ENCODE measurements around the gene MRPL52.
"Not testable (repeated sequence)": the region's sequence is repeated elsewhere in the genome, so short reads cannot be mapped to it uniquely, and the experiment has no call there.

MRPL52 gene

GRCh38 chr14:22860377-22860776 is 30.7 kb downstream of the MRPL52 start:
- not testable (repeated sequence) for DNase-seq

- DNase-seq, result no peak
These were observed 32.0 kb downstream of the MRPL52 start for GRCh38 chr14:22861651-22862050.

GRCh38 chr14:22864979-22865378 is 35.3 kb downstream of the MRPL52 start:
- no peak for DNase-seq

DNA sequence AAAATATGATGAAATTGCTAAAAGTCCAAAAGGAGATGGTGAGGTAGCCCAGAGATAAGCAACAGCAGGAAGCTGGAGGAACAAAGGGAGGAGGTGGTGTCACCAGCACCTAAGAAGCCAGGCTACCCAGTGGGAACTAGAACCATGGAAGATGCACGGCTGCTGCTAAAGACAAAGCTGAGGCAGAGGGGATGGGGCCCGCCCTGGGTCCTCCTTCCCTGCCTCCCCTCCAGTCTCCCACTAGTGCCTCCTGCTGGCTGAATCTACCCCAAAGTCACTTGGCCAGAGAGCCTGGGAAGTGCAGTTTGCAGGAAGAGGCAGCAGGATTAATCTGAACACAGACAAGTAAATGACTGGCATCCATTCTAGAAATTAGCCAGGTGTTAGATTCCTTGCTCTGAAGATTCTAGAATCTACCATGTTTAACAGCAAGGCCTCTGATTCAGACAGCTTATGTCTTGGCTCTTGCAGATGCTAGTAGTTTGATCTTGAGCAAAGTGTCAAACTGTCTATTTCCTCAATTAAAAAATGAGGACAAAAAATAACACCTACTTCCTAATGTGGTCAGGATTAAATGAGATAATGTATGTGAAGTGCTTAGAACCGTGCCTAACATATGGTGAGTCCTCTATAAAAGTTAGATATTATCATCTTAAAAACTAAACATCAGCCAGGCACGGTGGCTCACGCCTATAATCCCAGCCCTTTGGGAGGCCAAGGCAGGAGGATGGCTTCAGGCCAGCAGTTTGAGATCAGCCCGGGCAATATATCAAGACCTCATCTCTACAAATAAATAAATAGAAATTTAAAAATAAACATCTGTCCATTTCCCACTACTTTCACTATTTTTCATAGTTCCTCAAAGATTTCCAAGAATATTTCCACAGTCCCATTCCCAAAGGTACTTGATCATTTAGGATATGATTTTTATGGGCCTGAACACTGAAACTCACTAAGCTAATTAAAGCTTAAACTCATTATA is 36.0 kb downstream of the MRPL52 start:
- DNase-seq, result no peak

- DNase-seq, result no peak
These were observed 37.2 kb downstream of the MRPL52 start for GRCh38 chr14:22866874-22867273.

- peak; percentile 13 for DNase-seq
These were observed 41.1 kb downstream of the MRPL52 start for GRCh38 chr14:22870811-22871223.

DNA sequence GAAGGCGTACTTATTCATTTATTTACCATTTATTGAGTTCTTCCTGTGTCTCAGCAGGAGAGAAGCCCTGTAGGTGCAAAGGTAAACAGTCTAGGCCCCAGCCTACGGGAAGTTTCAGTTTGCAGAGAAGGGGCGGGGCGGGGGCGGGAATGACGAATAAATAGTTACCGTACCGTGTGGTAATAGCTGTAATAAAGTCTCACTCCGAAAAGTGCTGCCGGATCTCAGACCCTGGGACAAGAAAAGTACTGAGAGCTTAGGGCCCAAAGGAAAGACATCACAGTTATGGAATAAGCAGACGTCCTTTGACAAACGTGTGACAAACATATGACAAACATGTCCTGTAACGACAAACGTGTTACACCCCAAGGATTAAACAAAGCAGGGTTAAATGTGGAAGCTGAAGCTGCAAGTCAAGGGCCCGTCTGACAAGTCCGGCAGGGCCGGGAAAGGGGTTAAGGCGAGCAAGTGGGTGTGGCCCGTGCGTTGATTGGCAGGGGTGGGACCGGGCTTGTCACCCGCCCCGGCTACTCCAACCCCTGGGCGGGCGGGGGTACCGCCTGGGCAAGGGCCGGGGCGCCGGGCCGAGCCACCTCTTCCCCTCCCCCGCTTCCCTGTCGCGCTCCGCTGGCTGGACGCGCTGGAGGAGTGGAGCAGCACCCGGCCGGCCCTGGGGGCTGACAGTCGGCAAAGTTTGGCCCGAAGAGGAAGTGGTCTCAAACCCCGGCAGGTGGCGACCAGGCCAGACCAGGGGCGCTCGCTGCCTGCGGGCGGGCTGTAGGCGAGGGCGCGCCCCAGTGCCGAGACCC is 41.7 kb downstream of the MRPL52 start, which contains the start of gene LRP10:
LRP10 (plus strand) TSS at position 517 of the 809 bp plus-strand sequence. CDS start 564 bp downstream, outside the sequence.
- DNase-seq, result no peak

DNA sequence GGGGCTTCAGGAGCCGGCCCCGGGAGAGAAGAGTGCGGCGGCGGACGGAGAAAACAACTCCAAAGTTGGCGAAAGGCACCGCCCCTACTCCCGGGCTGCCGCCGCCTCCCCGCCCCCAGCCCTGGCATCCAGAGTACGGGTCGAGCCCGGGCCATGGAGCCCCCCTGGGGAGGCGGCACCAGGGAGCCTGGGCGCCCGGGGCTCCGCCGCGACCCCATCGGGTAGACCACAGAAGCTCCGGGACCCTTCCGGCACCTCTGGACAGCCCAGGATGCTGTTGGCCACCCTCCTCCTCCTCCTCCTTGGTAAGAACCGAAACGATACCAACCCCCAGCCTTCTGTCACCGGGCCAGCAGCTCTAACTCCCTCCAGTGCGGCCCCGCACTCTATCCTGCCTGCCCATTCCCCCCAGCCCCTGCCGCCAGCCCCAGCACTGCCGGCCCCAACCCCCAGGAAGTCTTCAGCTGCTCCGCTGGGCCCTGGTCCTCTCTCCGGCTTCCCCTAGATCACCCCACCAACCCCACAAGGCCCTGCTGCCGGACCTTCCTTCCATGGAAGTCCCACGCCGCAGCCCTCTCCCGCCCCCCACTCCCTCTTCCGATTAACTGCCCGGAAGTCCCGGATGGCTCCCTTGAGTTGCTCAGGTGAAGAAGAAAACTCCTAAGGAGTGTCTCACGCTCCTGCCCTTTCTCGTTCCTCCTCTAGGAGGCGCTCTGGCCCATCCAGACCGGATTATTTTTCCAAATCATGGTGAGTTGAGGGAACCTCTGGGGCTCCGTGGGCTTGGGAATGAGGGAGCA is 42.5 kb downstream of the MRPL52 start:
- no peak for DNase-seq

GRCh38 chr14:22872833-22873520 is 43.3 kb downstream of the MRPL52 start:
- DNase-seq, result no peak

DNA sequence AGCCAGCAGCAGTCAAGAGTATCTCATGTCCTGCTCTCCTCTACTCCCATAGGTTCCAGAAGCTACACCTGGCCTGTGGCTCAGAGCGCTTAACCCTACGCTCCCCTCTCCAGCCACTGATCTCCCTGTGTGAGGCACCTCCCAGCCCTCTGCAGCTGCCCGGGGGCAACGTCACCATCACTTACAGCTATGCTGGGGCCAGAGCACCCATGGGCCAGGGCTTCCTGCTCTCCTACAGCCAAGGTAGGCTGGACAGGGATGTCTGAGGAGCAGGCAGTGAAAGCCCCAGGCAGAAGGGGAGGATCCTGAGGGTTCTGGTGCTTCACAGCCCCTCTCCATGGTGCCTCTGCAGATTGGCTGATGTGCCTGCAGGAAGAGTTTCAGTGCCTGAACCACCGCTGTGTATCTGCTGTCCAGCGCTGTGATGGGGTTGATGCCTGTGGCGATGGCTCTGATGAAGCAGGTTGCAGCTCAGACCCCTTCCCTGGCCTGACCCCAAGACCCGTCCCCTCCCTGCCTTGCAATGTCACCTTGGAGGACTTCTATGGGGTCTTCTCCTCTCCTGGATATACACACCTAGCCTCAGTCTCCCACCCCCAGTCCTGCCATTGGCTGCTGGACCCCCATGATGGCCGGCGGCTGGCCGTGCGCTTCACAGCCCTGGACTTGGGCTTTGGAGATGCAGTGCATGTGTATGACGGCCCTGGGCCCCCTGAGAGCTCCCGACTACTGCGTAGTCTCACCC is 45.5 kb downstream of the MRPL52 start:
- no peak for DNase-seq

DNA sequence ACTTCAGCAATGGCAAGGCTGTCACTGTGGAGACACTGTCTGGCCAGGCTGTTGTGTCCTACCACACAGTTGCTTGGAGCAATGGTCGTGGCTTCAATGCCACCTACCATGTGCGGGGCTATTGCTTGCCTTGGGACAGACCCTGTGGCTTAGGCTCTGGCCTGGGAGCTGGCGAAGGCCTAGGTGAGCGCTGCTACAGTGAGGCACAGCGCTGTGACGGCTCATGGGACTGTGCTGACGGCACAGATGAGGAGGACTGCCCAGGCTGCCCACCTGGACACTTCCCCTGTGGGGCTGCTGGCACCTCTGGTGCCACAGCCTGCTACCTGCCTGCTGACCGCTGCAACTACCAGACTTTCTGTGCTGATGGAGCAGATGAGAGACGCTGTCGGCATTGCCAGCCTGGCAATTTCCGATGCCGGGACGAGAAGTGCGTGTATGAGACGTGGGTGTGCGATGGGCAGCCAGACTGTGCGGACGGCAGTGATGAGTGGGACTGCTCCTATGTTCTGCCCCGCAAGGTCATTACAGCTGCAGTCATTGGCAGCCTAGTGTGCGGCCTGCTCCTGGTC is 46.1 kb downstream of the MRPL52 start:
- DNase-seq, result no peak

DNA sequence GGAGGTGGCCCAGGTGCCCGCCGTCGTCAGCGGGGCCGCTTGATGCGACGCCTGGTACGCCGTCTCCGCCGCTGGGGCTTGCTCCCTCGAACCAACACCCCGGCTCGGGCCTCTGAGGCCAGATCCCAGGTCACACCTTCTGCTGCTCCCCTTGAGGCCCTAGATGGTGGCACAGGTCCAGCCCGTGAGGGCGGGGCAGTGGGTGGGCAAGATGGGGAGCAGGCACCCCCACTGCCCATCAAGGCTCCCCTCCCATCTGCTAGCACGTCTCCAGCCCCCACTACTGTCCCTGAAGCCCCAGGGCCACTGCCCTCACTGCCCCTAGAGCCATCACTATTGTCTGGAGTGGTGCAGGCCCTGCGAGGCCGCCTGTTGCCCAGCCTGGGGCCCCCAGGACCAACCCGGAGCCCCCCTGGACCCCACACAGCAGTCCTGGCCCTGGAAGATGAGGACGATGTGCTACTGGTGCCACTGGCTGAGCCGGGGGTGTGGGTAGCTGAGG is 47.4 kb downstream of the MRPL52 start:
- DNase-seq, result no peak

GRCh38 chr14:22878271-22879246 is 48.9 kb downstream of the MRPL52 start:
- DNase-seq, result no peak

DNA sequence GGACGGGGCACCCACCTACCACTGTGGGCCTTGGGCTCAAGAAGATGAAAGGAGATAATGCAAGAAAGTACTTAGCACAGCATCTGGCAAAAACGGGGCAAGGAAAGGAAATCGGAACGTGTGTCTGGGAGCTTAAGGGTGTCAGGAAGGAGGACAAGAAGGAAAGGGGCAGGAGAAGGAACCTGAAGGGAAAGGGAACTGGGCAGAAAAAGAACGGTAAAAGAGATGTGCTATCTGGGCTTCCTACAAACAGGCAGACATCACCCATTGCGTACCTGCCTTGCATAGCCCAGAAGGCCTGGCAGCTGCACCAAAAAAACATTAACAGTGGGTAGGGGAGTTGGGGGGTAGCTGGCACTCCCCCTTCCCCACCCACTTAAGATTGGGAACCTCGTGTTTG is 52.4 kb downstream of the MRPL52 start:
- no peak for DNase-seq

- DNase-seq, result no peak
These were observed 53.0 kb downstream of the MRPL52 start for GRCh38 chr14:22882529-22883172.

- DNase-seq, result no peak
These were observed 53.7 kb downstream of the MRPL52 start, which contains the start of gene REM2 for GRCh38 chr14:22883173-22883976. Gene REM2, plus strand, starts transcription at chr14:22883222. Its CDS starts 66 bp downstream, at chr14:22883288.

GRCh38 chr14:22884076-22884737 is 54.5 kb downstream of the MRPL52 start:
- DNase-seq, result no peak
